Calu3 (cell line): ENCODE results near the gene TMX2. TPM values are rescaled to one million over a fixed set of nuclear protein-coding genes. Genes with fewer than 3 reads are reported as not detected.

ENCODE experiments used
- BruUV-seq: library from RNA; stranded (reverse); fragments of 400-500 nt; replicated peaks from 2 replicates; lab custom pipeline; 2021; lab: Mats Ljungman, UMichigan
- CTCF ChIA-PET: fragments of 300-600 bp; sonication (Branson Sonifier 250); formaldehyde crosslinking; loops from one replicate; lab custom pipeline; 2022; ENCODE audit warnings: antibody characterized with exemption; lab: Charles Lee
- DNase-seq: peaks from one replicate; pipeline ENCODE4 v3.0.0; 2022
- H3K27ac Mint-ChIP-seq: one replicate; pipeline ENCODE4 v1.8.0; 2022; ENCODE audit warnings: mixed read lengths; ENCODE audit not compliant: unreplicated experiment
- H3K27me3 Mint-ChIP-seq: one replicate; pipeline ENCODE4 v1.8.0; 2022; ENCODE audit warnings: mixed read lengths; ENCODE audit not compliant: unreplicated experiment
- H3K36me3 Mint-ChIP-seq: one replicate; pipeline ENCODE4 v1.8.0; 2022; ENCODE audit warnings: mild to moderate bottlenecking, moderate library complexity, mixed read lengths; ENCODE audit not compliant: insufficient read depth, unreplicated experiment
- H3K4me1 Mint-ChIP-seq: one replicate; pipeline ENCODE4 v1.8.0; 2022; ENCODE audit warnings: mild to moderate bottlenecking, low read depth, mixed read lengths; ENCODE audit not compliant: unreplicated experiment
- H3K4me3 Mint-ChIP-seq: one replicate; pipeline ENCODE4 v1.8.0; 2022; ENCODE audit warnings: mild to moderate bottlenecking, low read depth, moderate library complexity, mixed read lengths; ENCODE audit not compliant: unreplicated experiment
- H3K9me3 Mint-ChIP-seq: one replicate; pipeline ENCODE4 v1.8.0; 2022; ENCODE audit warnings: low read depth, mixed read lengths; ENCODE audit not compliant: unreplicated experiment
- intact Hi-C: fragments of 100-400 bp; cut with micrococcal nuclease; formaldehyde crosslinking; loops from one replicate; pipeline ENCODE4 v1.10.0; 2022; ENCODE audit not compliant: unreplicated experiment
- total RNA-seq: library from RNA; stranded (reverse); gene quantifications from 2 replicates; pipeline ENCODE4 v1.2.3, GENCODE V29; 2022
- TF ChIP-seq, protein P1 (sequence below): fragments of 200-600 bp; IDR thresholded peaks from one replicate; pipeline ENCODE4 v1.8.0; 2022; ENCODE audit warnings: antibody characterized with exemption; ENCODE audit not compliant: unreplicated experiment

The TMX2 gene
- total RNA-seq, 1 experiment from 2014 or later, result 152 TPM

DNA sequence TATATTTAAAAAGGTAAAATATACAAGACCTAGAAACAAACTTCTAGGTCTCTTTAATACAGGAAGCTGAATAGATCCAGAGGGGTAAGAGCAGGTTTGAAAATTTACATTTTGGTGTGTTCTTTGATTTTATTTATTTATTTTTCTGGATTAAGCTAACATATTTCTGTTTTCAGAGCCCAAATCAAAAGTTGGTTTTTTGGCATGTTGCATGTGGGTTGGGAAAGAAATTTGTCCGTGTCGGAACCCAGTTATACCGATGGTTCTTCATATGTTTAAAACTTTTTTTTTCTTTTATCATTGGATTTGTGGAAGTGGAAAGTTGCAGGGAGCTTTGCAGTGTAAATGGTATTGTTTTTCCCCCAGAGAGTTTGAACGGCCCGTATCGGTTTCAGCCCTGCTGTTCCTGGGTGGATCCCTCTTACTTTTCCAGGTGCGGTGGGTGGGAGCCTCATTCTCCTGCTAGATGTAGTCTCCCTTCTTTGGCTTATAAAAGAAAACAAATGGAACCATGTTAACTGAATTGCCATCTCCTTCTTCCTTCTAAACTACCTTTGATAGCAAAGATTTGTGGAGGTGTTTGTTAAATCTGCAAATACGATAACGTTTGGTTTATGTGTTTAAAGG, 50.0 kb downstream of the TMX2 start:
- Mint-ChIP-seq H3K27me3 (no peaks in the 10 kb centered on the region), H3K27ac (peak overlapping the region; percentile 99), H3K36me3 (peaks cover 64% of the 10 kb centered on the region), H3K4me3 (peak overlapping the region; percentile 88), H3K4me1 (peaks cover 29% of the 10 kb centered on the region), H3K9me3 (no peaks in the 10 kb centered on the region)
- intact Hi-C loops, result loop anchor here (2.0 kb wide), 1 partner anchor 36 kb away; no protein-coding TSS in a partner anchor
- CTCF ChIA-PET, result interaction anchor here (0.6 to 4.3 kb wide), 8 partner anchors 10 to 37 kb away, joined by 3 to 30 read pairs (median 8); partner anchors contain the start of gene BTBD18
- TSS peak; percentile 75 for BruUV-seq
- DNase-seq, result no peak
- TF ChIP-seq, protein P1, sequence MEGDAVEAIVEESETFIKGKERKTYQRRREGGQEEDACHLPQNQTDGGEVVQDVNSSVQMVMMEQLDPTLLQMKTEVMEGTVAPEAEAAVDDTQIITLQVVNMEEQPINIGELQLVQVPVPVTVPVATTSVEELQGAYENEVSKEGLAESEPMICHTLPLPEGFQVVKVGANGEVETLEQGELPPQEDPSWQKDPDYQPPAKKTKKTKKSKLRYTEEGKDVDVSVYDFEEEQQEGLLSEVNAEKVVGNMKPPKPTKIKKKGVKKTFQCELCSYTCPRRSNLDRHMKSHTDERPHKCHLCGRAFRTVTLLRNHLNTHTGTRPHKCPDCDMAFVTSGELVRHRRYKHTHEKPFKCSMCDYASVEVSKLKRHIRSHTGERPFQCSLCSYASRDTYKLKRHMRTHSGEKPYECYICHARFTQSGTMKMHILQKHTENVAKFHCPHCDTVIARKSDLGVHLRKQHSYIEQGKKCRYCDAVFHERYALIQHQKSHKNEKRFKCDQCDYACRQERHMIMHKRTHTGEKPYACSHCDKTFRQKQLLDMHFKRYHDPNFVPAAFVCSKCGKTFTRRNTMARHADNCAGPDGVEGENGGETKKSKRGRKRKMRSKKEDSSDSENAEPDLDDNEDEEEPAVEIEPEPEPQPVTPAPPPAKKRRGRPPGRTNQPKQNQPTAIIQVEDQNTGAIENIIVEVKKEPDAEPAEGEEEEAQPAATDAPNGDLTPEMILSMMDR, result no peak

GRCh38 chr11:57763568-57763967, 51.2 kb downstream of the TMX2 start:
- Mint-ChIP-seq H3K36me3 (peaks cover 75% of the 10 kb centered on the region), H3K27me3 (no peaks in the 10 kb centered on the region), H3K9me3 (no peaks in the 10 kb centered on the region), H3K27ac (peak overlapping the region; percentile 99), H3K4me3 (peak overlapping the region; percentile 88), H3K4me1 (peaks cover 41% of the 10 kb centered on the region)
- intact Hi-C loops, result loop anchor here (2.0 kb wide), 1 partner anchor 35 kb away; no protein-coding TSS in a partner anchor
- TF ChIP-seq, protein P1, result no peak
- CTCF ChIA-PET, result interaction anchor here (0.6 to 2.1 kb wide), 7 partner anchors 11 to 37 kb away, joined by 3 to 7 read pairs (median 4); no protein-coding TSS in a partner anchor
- no TSS peak for BruUV-seq
- DNase-seq, result no peak

- Mint-ChIP-seq H3K4me3 (peak overlapping the region; percentile 88), H3K4me1 (peaks cover 42% of the 10 kb centered on the region), H3K36me3 (peaks cover 75% of the 10 kb centered on the region), H3K27me3 (no peaks in the 10 kb centered on the region), H3K27ac (peak overlapping the region; percentile 99), H3K9me3 (no peaks in the 10 kb centered on the region)
- TF ChIP-seq, protein P1, result no peak
- no TSS peak for BruUV-seq
- CTCF ChIA-PET, result interaction anchor here (0.8 to 2.1 kb wide), 7 partner anchors 11 to 37 kb away, joined by 3 to 7 read pairs (median 4); no protein-coding TSS in a partner anchor
- intact Hi-C loops, result no loop called here
- no peak for DNase-seq
These were observed 51.6 kb downstream of the TMX2 start for GRCh38 chr11:57764021-57764420.

- intact Hi-C loops, result no loop called here
- H3K27me3 Mint-ChIP-seq, result no peaks in the 10 kb centered on the region
- peaks cover 48% of the 10 kb centered on the region for H3K4me1 Mint-ChIP-seq
- BruUV-seq, result no TSS peak
- peaks cover 80% of the 10 kb centered on the region for H3K36me3 Mint-ChIP-seq
- CTCF ChIA-PET, result interaction anchor here (0.5 to 2.1 kb wide), 8 partner anchors 10 to 36 kb away, joined by 3 to 7 read pairs (median 4); no protein-coding TSS in a partner anchor
- no peak for DNase-seq
- no peaks in the 10 kb centered on the region for H3K9me3 Mint-ChIP-seq
- peak overlapping the region; percentile 88 for H3K4me3 Mint-ChIP-seq
- TF ChIP-seq, protein P1, result no peak
- peak overlapping the region; percentile 99 for H3K27ac Mint-ChIP-seq
These were observed 52.2 kb downstream of the TMX2 start for GRCh38 chr11:57764566-57764965.
